ENCODE results near the gene CYLD. TPM values are rescaled to one million over a fixed set of nuclear protein-coding genes. Genes with fewer than 3 reads are reported as not detected.

The CYLD gene
- polyA plus RNA-seq, 4 donors: 21.8 to 25.7 (median 22.8) TPM

DNA sequence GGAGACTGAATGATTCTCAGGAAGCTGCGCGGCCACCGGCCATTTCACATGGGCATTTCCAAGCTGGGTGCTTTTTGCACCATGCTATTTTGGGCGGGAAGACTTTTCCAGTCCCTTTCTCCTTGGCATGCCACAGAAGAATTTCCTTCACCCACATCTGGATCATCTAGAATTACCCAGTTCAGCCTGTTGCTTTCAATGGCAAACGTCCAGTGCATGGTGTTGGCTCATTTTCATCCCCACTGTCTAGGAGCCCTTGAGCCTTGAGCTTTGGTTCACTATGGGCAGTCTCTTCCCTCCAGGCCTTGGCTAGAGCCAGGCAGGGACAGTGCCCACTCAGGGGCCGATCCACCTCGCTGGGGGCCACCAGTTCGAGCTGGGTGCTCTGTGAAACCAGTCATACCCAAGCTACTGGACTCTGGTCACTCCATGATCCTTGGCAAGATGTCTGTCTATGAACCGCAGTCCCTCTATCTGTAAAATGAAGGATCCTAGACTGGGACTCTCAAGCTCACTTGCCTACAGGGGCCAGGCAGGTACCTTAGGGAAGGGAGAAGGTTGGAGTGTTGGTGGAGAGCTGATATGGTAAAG lies 71.1 kb downstream of the CYLD start:
- no peak for DNase-seq (ENCODE audit: low read depth in 4 of 4, low spot score in 2 of 4)

DNA sequence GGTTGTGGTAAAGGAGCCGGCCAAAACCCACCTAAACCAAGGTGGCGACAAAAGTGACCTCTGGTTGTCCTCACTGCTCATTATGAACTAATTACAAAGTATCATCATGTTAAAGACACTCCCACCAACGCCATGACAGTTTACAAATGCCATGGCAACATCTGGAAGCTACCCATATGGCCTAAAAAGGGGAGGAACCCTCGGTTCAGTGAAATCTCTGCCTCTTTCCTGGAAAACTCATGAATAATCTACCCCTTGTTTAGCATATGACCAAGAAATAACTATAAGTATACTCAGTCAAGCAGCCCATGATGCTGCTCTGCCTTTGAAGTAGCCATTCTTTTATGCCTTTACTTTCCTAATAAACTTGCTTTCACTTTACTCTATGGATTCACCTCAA lies 72.2 kb downstream of the CYLD start:
- no peak for DNase-seq (ENCODE audit: low read depth in 4 of 4, low spot score in 2 of 4)

DNA sequence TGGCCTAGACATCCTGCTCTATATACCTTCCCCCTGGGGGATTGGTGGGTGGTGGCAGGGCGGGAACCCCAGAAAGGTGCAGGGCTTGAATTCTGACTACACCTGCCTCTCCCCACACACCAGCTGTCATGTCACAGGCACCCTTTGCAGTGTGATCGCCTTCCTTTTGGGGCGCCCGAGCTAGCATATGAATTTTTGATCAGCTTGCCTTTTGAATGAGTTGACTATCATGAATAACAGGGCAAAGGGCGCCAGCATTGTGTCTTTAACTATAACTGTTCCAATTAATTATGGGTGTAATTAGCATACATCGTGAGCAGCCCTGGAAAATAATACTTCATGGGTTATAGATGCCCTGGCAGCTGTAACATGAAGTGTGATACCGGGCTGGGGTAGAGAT lies 72.7 kb downstream of the CYLD start:
- no peak for DNase-seq (ENCODE audit: low read depth in 4 of 4, low spot score in 2 of 4)

DNA sequence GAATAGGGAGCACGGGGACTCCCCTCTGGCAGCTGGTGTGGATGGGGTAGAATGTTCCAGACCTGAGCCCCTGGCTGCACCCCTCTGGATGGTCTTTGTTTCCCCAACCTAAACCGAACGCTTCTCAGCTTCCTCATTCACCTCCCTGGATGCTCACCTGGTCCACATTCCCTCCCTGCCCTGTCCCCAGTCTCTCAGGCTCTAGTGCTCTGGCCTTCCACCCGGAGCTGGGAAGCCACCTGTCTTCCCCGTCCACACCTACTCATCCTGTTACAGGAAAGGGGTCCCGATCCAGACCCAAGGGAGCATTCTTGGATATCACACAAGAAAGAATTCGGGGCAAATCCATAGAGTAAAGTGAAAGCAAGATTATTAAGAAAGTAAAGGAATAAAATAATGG lies 73.5 kb downstream of the CYLD start:
- no peak for DNase-seq (ENCODE audit: low read depth in 4 of 4, low spot score in 2 of 4)

GRCh38 chr16:50816901-50817555 lies 75.1 kb downstream of the CYLD start:
- no peak for DNase-seq (ENCODE audit: low read depth in 4 of 4, low spot score in 2 of 4)

DNA sequence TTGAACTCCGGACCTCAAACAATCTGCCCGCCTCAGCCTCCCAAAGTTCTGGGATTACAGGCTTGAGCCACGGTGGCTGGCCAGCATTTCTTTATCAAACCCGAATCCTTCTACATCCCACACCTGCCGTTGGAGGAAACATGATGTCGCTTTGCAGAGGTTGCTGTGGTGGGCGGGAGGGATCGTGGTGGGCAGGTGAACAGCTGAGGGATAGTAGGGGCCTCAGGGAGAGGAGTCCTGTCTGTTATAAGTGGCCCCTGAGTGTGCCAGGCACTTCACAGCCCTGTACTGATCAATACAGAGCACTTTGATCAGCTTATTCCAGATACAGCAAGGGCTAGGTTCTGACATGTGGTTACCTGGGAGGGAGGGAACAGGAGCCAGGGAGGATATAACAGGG lies 76.5 kb downstream of the CYLD start:
- DNase-seq (ENCODE audit: low read depth in 4 of 4, low spot score in 2 of 4): no peak

GRCh38 chr16:50819706-50820105 lies 77.8 kb downstream of the CYLD start:
- no peak for DNase-seq (ENCODE audit: low read depth in 4 of 4, low spot score in 2 of 4)

DNA sequence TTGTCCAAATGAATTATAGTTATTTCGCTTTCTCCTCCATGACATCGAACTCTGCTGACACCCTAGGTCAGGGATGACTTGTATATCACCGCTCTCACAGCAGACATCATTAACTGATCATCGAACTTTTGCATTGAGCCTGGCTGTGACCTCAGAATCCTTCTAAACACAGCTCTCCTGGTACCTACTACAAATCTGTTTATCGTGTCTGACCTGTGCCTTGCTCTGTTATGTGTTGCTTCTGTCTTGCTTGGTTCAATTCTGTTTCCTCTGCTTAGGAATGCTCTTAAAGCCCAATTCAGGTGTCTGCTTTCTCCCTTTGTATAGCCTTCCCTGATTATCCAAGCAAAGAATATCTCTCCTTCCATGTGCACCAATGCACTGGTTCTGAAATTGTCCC lies 78.3 kb downstream of the CYLD start:
- no peak for DNase-seq (ENCODE audit: low read depth in 4 of 4, low spot score in 2 of 4)

DNA sequence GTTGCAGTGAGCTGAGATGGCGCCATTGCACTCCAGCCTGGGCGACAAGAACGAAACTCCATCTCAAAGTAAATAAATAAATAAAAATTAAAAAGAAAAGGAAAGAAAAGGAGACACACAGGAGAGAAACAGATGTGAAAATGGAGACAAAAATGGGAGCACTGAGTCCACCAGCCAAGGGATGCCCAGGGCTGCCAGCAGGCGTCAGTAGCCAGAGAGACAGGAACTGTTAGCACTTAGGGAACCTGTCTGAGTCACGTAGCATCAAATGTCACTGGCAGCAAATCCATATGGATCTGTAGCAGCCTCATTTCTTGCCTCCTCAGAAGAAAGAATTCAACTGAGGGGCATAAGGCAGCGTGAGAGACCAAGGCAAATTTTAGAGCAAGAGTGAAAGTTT lies 79.7 kb downstream of the CYLD start:
- no peak for DNase-seq (ENCODE audit: low read depth in 4 of 4, low spot score in 2 of 4)

- DNase-seq (ENCODE audit: low read depth in 4 of 4, low spot score in 2 of 4): no peak
Measured at GRCh38 chr16:50822671-50823070, 80.8 kb downstream of the CYLD start.

- no peak for DNase-seq (ENCODE audit: low read depth in 4 of 4, low spot score in 2 of 4)
Measured at GRCh38 chr16:50826797-50827316, 85.0 kb downstream of the CYLD start.

DNA sequence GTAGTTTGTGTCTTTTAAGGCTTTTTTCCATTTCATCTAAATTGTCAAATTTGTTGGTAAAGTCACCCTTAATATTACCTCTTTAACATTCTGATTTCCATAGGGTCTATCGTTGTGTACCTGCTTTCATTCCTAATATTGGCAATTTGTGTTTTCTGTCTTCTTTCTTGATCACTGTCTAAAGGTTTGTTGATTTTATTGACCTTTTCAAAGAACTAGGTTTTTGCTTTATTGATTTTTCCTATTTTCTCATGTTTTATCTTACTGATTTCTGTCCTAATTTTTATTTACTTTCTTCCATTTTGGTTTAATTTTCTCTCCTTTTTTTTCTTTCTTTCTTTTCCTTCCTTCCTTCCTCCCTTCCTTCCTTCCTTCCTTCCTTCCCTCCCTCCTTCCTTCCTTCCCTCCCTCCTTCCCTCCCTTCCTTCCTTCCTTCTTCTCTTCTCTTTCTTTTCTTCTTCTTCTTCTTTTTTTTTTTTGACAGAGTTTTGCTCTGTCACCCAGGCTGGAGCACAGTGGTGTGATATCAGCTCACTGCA lies 86.3 kb downstream of the CYLD start:
- no peak for DNase-seq (ENCODE audit: low read depth in 4 of 4, low spot score in 2 of 4)

- DNase-seq (ENCODE audit: low read depth in 4 of 4, low spot score in 2 of 4): no peak
Measured at GRCh38 chr16:50830698-50831097, 88.8 kb downstream of the CYLD start.

DNA sequence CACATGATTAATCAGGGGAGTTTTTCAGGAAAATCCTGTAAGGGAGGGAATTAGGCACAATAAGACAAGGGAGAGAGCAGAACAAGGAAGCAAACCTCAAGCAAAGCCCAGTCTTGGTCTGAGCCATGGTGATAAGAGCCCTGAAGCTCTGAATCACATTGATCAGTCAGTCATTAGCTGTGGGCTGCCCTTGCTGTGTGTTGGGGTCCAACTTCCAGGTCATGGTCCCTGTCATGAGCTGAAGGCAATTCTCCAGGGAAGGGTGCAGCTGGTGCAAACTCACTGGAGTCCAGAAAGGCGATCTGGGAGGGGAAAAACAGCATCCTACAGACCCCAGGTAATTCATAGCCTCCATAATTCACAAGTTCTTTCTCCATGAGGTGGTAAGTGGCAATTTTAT lies 89.9 kb downstream of the CYLD start:
- DNase-seq (ENCODE audit: low read depth in 4 of 4, low spot score in 2 of 4): no peak

GRCh38 chr16:50833929-50834328 lies 92.0 kb downstream of the CYLD start:
- DNase-seq (ENCODE audit: low read depth in 4 of 4, low spot score in 2 of 4): no peak

DNA sequence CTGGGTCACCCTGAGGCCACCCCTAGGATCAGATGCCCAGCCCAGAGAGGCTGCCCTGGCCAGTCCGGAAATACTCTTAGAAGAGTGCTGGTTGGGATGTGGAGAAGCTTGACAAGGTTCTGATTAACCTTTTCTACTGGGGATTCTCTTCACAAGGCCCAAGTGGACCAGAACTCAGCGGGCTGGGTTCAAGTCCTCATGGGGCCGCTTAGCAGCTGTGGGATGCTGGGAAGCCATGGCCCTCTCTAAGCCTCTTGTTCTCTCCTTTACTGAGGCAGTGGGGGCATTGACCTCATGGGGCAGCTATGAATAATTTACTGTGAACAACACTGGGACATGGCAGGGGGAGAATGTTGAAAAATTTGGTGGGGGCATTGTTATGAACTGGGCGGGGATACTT lies 92.8 kb downstream of the CYLD start:
- no peak for DNase-seq (ENCODE audit: low read depth in 4 of 4, low spot score in 2 of 4)

GRCh38 chr16:50835358-50836060 lies 93.6 kb downstream of the CYLD start:
- no peak for DNase-seq (ENCODE audit: low read depth in 4 of 4, low spot score in 2 of 4)

DNA sequence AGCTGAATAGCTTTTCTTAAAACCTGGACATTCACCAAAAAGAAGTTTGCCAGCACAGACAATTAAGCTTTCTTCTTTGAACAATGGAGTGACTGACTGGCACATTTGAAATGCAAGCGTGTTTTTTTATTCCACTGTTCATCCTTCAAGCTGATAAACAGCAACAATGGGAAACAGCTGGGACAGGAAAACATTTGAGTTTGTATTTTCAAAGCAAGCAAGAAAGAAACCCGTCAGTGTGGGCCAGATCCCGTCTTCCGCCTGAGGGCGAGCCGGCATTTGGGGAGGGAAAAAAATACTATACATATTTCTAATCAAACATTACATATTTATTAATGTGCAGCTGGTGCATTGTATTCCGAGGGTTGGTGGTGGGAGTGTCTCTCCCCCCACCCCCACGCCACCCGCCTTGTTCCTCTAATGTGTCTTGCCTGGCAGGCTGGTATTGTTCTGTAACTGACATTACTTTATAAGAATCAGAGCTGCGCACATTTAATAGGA lies 94.3 kb downstream of the CYLD start:
- no peak for DNase-seq (ENCODE audit: low read depth in 4 of 4, low spot score in 2 of 4)

DNA sequence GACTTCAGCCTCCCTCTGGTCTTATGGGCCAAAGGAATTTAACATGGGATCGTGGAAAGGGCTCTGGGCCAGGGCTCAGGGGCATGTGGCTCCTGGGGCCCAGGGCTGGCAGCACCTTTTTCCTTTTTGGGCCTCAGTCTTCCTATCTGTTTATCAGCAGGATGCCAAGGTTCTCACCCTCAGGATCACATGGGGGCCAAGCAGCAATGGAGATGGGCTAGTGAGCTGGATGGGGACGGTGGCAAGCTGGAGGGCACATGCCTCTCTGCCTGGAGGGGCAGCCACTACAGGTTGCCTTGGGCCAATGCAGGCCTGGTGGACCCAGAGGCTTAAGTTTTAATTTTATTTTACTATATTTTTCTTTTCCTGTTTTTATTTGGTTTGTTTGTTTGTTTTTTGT lies 95.4 kb downstream of the CYLD start:
- no peak for DNase-seq (ENCODE audit: low read depth in 4 of 4, low spot score in 2 of 4)

DNA sequence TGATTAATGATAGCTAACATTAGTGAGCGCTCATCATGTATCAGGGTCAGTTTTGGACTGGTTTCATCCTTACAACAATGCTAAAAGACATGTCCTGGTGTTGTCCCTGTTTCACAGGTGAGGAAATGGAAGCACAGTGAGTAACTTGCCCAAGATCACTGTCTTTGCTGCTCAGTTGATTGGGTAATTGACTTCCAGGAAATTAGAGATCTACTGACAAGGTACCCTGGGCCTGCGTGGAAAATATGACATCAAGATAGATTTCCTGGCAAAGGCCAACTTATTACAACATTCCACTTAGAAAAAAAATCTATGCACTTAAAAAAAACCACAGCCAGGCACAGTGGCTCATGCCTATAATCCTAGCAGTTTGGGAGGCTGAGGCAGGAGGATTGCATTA lies 96.3 kb downstream of the CYLD start:
- no peak for DNase-seq (ENCODE audit: low read depth in 4 of 4, low spot score in 2 of 4)

GRCh38 chr16:50838885-50839284 lies 97.0 kb downstream of the CYLD start:
- DNase-seq (ENCODE audit: low read depth in 4 of 4, low spot score in 2 of 4): no peak

GRCh38 chr16:50839356-50839755 lies 97.5 kb downstream of the CYLD start:
- DNase-seq (ENCODE audit: low read depth in 4 of 4, low spot score in 2 of 4): no peak

Data from left renal cortex interstitium (tissue), 4 donors.